Suprapubic skin (tissue), 4 donors: Measurements from ENCODE around the gene SFT2D3. TPM values are rescaled to one million over a fixed set of nuclear protein-coding genes. Genes with fewer than 3 reads are reported as not detected.

Source experiments
- DNase-seq, 2 donors: peaks; one replicate each; pipeline ENCODE4 v3.0.0-alpha.2; 2019; ENCODE audit warnings: low spot score in 2 of 2
- H3K27ac ChIP-seq: fragments of 200-600 bp; sonication (generic); one replicate; pipeline ENCODE4 v1.5.1; 2019
- H3K27me3 ChIP-seq: fragments of 200-600 bp; sonication (generic); one replicate; pipeline ENCODE4 v1.5.1; 2019
- H3K36me3 ChIP-seq: fragments of 200-600 bp; sonication (generic); one replicate; pipeline ENCODE4 v1.5.1; 2019
- H3K4me1 ChIP-seq: fragments of 200-600 bp; sonication (generic); one replicate; pipeline ENCODE4 v1.5.1; 2019
- H3K4me3 ChIP-seq: fragments of 200-600 bp; sonication (generic); one replicate; pipeline ENCODE4 v1.5.1; 2019; ENCODE audit warnings: mild to moderate bottlenecking
- H3K9me3 ChIP-seq: fragments of 200-600 bp; sonication (generic); one replicate; pipeline ENCODE4 v1.5.1; 2019
- EP300 ChIP-seq: sonication (generic); formaldehyde crosslinking; IDR thresholded peaks from one replicate; pipeline ENCODE4 v1.6.1; 2017; ENCODE audit warnings: antibody characterized with exemption
- POLR2A ChIP-seq, 2 donors: fragments of 450-650 bp; IDR thresholded peaks; one replicate each; pipeline ENCODE4 v1.6.1; 2017; ENCODE audit warnings: antibody characterized with exemption in 2 of 2, mild to moderate bottlenecking in 2 of 2, moderate library complexity in 2 of 2
- POLR2AphosphoS5 ChIP-seq, 3 donors: sonication (generic); formaldehyde crosslinking; IDR thresholded peaks; one replicate each; pipeline ENCODE4 v1.6.1; 2017; ENCODE audit warnings: antibody characterized with exemption in 3 of 3
- WGBS: methylation state at CpG from one replicate; pipeline ENCODE4 v1.1.5; 2018; 5-methylcytosine and 5-hydroxymethylcytosine counted together
- total RNA-seq, 4 donors: library from RNA; depleted of rRNA; stranded (reverse); fragments of >200 nt; gene quantifications; one replicate each; pipeline ENCODE4 v1.1.0, GENCODE V29; 2016
- TF ChIP-seq, protein P1 (sequence below), 2 donors: fragments of 200-600 bp in 1 of 2; fragments of 450-650 bp in 1 of 2; sonication (generic) in 1 of 2; IDR thresholded peaks; one replicate each; pipeline ENCODE4 v1.5.1; 2016 to 2019; ENCODE audit warnings: antibody characterized with exemption in 2 of 2, mild to moderate bottlenecking in 1 of 2, moderate library complexity in 1 of 2

Gene SFT2D3
- total RNA-seq, 4 donors from 2014 or later: 10.2 to 15.9 (median 12.2) TPM

DNA sequence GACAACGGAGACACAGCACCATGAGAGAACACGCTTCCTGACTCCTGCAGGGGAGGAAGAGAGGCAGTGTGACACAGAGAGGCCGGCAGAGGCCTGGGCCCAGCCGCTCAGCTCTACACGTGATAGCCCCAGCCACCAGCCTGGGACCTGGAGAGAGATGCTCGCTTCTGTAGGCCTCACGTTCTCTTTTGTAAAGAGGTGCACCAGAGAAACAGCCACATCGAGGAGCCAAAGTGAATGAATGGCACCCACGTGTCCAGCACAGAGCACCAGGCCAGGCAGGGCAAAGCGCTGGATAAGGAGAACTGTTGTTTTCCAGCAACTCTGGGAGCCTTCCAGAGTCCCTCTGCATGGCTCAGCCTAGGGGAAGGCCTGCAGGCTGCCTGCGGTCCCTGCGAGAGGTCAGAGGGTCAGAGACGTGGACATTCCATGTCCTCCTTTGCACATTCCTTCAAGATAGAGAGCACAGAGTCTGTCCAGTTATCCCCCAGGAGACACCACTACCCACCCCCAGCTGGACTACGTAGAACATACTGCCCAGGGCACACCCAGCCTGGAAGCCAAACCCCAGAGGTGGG, 40.1 kb upstream of the SFT2D3 start:
- Histone ChIP-seq H3K27ac (peak overlapping the region; percentile 75), H3K36me3 (no peaks in the 10 kb centered on the region), H3K4me3 (no peak overlapping the region), H3K4me1 (peaks cover 55% of the 10 kb centered on the region), H3K27me3 (peaks cover 6% of the 10 kb centered on the region), H3K9me3 (no peaks in the 10 kb centered on the region)
- peak in 1 of 2 donors; percentile 37 for DNase-seq
- WGBS: 86% methylated on average over 8 of the region's 14 CpGs
- TF ChIP-seq EP300 (no peak), POLR2A (IDR thresholded peaks at IDR 0.05) (no peak), POLR2AphosphoS5 (IDR thresholded peaks at IDR 0.05) (no peak)
- TF ChIP-seq, protein P1, sequence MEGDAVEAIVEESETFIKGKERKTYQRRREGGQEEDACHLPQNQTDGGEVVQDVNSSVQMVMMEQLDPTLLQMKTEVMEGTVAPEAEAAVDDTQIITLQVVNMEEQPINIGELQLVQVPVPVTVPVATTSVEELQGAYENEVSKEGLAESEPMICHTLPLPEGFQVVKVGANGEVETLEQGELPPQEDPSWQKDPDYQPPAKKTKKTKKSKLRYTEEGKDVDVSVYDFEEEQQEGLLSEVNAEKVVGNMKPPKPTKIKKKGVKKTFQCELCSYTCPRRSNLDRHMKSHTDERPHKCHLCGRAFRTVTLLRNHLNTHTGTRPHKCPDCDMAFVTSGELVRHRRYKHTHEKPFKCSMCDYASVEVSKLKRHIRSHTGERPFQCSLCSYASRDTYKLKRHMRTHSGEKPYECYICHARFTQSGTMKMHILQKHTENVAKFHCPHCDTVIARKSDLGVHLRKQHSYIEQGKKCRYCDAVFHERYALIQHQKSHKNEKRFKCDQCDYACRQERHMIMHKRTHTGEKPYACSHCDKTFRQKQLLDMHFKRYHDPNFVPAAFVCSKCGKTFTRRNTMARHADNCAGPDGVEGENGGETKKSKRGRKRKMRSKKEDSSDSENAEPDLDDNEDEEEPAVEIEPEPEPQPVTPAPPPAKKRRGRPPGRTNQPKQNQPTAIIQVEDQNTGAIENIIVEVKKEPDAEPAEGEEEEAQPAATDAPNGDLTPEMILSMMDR (IDR thresholded peaks at IDR 0.05): no peak

GRCh38 chr2:127661949-127662510, 39.3 kb upstream of the SFT2D3 start:
- Histone ChIP-seq H3K27me3 (peaks cover 6% of the 10 kb centered on the region), H3K27ac (peak overlapping the region; percentile 75), H3K4me3 (no peak overlapping the region), H3K4me1 (peaks cover 55% of the 10 kb centered on the region), H3K9me3 (no peaks in the 10 kb centered on the region), H3K36me3 (no peaks in the 10 kb centered on the region)
- peak; percentile 47 to 59 for DNase-seq
- WGBS: 68% methylated on average over 3 of the region's 9 CpGs
- TF ChIP-seq POLR2AphosphoS5 (IDR thresholded peaks at IDR 0.05): no peak
- TF ChIP-seq EP300: no peak
- no peak for TF ChIP-seq POLR2A (IDR thresholded peaks at IDR 0.05)
- TF ChIP-seq, protein P1 (IDR thresholded peaks at IDR 0.05): no peak

DNA sequence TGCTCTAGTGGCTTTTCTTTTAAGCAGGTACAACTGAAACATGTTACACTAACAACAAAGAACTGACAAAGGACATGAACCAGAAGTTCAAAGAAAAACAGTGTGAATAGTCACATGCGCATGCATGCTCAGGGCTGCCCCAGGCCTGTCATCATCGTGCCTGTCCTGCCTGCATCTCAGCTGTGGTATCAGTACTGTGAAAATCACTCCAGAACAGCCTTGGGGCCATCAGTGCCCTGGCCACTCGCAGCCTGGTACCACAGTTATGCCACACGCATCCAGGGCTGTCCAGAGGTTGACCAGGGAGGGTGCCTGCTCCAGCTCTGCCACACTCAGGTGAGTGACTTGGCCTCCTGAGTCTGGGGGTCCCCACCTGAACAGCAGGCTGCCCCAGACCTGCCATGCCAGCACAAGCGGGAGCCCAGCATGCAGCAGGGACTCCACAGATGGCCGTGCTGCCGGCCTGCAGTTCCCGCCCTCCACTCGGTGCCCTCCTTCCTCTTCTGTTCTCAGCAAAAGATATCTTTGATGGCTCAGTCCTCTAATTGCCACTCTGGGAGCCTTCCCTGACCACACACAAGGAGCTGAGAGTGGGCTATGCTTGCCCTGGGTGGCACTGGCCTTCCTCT, 38.2 kb upstream of the SFT2D3 start:
- peak overlapping the region; percentile 73 for H3K27ac ChIP-seq
- TF ChIP-seq, protein P1 (IDR thresholded peaks at IDR 0.05): no peak
- TF ChIP-seq POLR2A (IDR thresholded peaks at IDR 0.05): no peak
- no peak for TF ChIP-seq POLR2AphosphoS5 (IDR thresholded peaks at IDR 0.05)
- TF ChIP-seq EP300: no peak

DNA sequence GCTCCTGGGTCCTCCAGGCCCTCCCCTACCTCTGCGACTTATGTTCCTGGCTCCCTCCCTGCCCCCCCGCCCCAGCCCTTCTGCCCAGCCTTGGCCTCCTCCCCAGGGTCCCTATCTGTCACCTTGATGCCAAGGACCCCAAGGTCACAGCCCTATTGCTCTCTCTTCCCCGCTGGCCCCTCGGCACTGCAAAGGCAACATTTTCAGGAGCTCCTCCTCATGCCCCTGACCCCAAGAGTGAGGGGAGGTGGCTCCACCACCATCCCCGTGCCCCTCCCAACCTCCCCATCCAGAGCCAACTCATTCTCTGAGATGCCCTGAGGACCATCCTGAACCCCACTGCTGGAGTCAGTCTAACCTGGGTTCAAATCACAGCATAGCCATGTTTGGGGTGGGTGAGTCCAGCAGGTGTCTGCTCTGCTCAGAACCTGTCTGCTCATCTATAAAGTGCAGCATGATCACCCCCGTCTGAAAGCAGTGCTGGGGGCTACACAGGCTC, 37.7 kb upstream of the SFT2D3 start:
- peak in 1 of 2 donors; percentile 47 for DNase-seq
- Histone ChIP-seq H3K27me3 (peaks cover 6% of the 10 kb centered on the region), H3K4me3 (peak overlapping the region; percentile 39), H3K36me3 (no peaks in the 10 kb centered on the region), H3K27ac (peak overlapping the region; percentile 73), H3K9me3 (no peaks in the 10 kb centered on the region), H3K4me1 (peaks cover 54% of the 10 kb centered on the region)
- no peak for TF ChIP-seq EP300
- no peak for TF ChIP-seq POLR2A (IDR thresholded peaks at IDR 0.05)
- TF ChIP-seq POLR2AphosphoS5 (IDR thresholded peaks at IDR 0.05): no peak
- TF ChIP-seq, protein P1 (IDR thresholded peaks at IDR 0.05): no peak
- 83% methylated on average over 5 of the region's 6 CpGs for WGBS

More for the DNA sequence above, 38.2 kb upstream of the SFT2D3 start:
- Histone ChIP-seq H3K27me3 (peaks cover 6% of the 10 kb centered on the region), H3K4me1 (peaks cover 55% of the 10 kb centered on the region), H3K4me3 (no peak overlapping the region), H3K36me3 (no peaks in the 10 kb centered on the region), H3K9me3 (no peaks in the 10 kb centered on the region)
- DNase-seq: peak; percentile 55 to 56
- WGBS: 66% methylated on average over 7 of the region's 9 CpGs
